ENCODE data around the gene DISC1.
A peak's percentile ranks its signal among the peaks of the same experiment; 100 is the strongest.
"Not testable (repeated sequence)": the region's sequence is repeated elsewhere in the genome, so short reads cannot be mapped to it uniquely, and the experiment has no call there.

Gene DISC1

GRCh38 chr1:231779081-231779480, 152.5 kb downstream of the DISC1 start:
- no peak for DNase-seq

DNA sequence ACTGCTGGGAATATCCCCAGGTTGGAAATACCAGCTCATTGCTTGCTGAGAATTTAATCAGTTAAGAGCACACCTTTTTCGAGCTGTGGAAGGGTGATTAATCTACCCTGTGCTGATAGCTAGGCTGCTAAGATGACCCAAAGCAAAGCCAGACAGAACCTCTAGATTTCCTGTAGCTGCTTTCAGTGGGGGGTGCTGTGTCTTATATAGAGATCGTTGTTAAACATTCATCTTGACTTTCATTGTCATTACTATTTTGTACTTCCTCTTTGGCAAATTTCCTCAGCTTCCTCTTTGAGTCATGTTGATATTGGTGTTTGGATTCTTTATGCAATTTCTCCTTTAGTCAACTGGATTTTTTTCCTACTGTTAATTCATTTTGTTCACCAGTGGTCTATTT, 155.3 kb downstream of the DISC1 start:
- no peak for DNase-seq

DNA sequence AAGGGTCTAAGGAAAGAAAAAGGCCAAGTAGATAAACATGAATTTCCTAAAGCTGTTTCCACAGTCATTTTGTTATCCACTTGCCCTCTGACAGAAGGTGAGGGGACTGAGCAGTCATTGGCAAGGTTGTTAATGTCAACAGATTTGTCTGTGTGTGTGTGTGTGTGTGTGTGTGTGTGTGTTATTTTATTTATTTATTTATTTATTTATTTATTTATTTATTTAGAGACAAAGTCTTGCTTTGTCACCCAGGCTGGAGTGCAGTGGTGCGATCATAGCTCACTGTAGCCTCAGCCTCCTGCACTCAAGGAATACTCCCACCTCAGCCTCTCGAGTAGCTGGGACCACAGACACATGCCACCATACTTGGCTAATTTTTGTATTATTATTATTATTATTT, 158.5 kb downstream of the DISC1 start:
- not testable (repeated sequence) for DNase-seq

- DNase-seq: no peak
These were observed 159.5 kb downstream of the DISC1 start for GRCh38 chr1:231786126-231786525.

DNA sequence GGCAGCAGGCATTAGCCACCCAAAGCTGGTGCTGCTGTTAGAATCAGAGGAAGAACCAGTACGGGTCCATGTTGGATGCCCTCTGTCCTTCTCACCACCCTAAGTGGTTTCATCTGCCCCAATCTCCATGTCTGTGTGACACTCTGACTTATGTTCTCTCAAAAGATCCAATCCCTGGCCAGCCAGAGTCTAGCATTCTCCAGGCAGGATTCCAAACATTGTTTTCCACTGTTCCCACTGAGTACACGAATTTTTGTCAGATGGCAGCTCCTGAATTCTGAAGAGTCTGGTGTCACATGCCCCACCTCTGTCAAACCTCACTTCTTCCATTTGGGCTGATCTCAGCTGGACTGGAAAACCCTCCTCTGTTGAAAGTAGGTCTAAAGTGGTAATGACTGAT, 166.0 kb downstream of the DISC1 start:
- DNase-seq: no peak

DNA sequence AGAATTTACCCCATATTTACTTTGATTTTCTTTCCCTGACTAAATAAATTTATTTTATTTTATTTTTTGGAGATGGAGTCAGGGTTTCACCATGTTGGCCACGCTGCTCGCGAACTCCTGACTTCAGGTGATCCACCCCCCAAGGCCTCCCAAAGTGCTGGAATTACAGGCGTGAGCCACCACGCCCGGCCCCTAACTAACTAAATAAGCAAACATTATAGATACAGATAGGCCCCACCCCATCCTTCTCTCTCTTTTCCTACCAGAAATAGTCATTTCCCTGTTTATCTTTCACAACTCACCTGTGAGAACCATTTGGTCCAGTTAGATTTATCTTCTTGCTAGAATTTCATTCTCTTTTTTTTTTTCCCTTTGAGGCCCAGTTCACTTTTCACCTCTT, 167.3 kb downstream of the DISC1 start:
- DNase-seq: no peak

GRCh38 chr1:231796141-231796540, 169.6 kb downstream of the DISC1 start:
- no peak for DNase-seq

- no peak for DNase-seq
These were observed 172.9 kb downstream of the DISC1 start for GRCh38 chr1:231799363-231799986.

DNA sequence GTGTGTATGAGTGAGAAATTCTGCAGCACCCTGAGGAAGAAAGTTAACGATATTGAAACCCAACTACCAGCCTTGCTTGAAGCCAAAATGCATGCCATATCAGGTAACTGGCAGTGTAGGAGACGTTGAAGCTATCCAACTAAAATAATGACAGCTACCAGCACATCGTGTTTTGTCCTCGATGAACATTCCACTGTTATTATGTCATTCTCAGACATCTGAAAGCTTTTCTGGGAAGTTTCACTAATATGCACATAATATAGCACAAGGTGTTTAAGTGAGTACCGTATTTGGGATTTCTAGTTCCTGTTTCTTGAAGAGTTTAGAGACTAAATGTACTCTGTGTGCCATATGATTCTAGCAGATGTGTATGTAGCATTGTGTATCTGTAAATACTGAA, 173.5 kb downstream of the DISC1 start:
- DNase-seq: no peak

GRCh38 chr1:231801042-231801585, 174.5 kb downstream of the DISC1 start:
- DNase-seq: no peak

- no peak for DNase-seq
These were observed 176.8 kb downstream of the DISC1 start for GRCh38 chr1:231803353-231803752.

DNA sequence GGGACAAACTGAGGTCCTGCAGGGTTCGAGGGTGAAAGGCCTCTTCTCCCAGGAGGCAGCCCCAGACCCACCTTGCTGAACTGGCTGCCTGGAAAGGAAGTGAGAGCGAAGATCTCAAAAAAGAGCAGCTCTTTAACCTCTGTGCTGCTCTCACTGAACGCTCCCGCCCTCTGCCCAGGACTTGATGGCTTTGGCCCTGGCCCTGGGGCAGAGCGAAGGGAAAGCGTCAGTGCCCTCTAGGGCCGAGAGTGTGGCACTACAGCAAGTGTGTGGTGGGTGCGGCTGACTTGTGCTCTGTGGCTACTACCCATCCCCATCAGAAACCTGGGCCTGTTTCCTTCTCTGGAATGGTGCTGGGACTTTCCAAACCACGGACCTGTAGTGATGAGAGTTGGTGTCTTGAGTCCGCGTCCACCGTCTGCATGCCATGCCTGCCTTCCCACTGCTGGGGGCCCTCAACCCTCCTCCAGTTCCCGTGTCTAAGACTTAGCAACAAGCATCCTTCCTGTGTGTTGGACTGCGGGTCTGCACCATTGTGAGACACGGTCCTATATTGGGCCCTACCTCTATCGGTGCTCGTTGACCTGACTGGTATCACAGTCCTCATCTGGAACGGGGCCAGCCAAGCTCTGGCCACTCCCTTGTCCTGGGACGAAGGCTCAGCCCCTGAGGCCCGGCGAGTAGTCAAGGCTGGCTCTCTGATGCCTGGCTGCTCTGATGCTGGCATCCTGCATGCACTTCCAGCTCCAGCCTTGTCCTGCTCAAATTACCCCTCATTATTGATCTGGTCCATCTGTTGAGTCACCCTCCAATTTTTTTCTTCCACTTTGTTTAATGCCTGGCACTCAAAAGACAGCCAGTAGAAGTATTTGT, 180.3 kb downstream of the DISC1 start:
- peak; percentile 62 for DNase-seq

GRCh38 chr1:231807541-231807940, 181.0 kb downstream of the DISC1 start:
- DNase-seq: no peak

DNA sequence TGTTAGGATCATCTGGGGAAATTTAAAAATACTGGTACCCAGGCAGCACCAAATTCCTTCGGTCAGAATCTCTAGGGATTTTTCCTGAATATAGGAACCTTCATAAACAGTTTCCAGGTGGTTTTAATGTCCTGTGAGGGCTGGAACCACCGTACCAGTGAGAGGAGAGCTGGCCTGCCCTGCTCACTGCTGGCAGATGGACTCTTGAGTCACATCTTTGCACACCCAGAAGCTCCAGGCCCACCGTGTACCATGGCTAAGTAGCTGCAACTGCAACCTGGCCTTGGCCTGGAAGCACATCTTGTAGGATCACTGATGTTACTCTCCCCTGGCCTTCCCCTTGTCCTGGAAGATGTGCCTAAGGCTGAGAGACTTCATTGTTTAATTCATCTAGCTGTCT, 181.5 kb downstream of the DISC1 start:
- no peak for DNase-seq

DNA sequence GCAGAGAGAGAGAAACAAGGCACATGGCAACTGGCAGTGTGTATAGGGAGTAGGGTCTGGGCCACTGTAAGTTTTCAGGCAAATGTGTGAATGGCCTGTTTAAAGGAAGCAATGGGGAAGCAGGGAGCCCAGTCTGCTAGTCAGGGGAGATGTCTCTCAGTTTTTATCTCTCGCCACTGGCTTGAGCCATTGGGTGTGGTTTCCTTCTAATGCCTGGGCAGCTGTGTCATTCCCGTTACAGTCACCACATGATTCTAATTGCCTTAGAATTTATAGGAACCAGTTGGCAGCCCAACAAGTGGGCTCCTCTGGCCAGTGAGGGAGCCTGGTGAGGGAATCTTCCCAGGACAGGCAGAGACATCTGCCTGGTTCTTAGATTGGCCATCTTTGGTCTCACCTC, 182.4 kb downstream of the DISC1 start:
- DNase-seq: no peak

DNA sequence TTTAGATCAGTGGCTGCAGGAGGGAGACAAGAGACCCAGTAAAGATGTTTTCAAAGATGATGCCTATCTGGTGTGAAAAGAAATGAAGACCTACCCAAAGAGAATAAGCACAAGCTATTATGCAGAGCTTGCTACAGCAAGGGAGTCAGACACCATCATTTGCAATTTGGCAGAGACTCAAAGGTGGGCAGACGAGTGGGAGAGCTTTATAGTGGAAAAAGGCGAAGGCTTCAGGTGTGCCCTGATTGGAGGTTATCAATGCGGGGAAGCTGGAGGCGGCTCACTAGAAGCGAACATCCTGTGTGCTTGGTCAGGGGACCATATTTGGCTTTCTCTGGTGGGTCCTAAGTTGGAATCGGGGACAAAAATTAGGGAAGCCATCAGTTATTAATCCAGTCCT, 183.8 kb downstream of the DISC1 start:
- DNase-seq: no peak

- no peak for DNase-seq
These were observed 187.4 kb downstream of the DISC1 start for GRCh38 chr1:231814021-231814420.

DNA sequence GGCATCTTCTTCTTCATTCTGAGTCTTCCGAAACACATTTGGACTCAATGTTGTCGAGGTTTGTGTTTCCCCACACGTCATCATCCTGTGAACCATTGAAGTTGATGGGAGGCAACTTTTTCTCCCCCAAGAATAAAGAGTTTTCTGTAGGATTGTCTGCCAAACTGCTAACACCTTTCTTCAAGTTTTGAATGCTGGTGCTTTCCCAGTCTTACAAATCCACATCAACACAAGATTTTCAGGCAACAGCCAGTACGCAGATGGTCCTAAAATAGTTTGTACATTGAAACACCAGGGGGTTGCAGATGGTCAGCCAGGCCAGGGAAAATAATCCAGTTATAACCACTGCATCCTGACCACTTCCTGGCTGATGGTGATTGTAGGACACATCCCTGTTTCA, 187.9 kb downstream of the DISC1 start:
- DNase-seq: no peak

GRCh38 chr1:231817801-231818200, 191.2 kb downstream of the DISC1 start:
- DNase-seq: no peak

DNA sequence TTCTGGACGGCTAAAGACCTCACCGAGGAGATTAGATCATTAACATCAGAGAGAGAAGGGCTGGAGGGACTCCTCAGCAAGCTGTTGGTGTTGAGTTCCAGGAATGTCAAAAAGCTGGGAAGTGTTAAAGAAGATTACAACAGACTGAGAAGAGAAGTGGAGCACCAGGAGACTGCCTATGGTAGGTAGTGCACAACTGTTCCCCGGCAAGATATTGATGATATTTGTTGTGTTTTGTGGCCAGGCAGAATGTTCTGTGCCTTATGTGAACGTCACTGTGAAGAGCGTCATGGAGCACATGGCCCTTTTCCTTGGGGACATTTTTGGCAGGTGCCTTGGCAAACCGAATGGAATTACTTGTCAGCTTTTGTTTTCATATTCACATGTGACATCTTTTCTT, 191.7 kb downstream of the DISC1 start:
- no peak for DNase-seq

GRCh38 chr1:231821281-231821680, 194.7 kb downstream of the DISC1 start:
- DNase-seq: no peak

- DNase-seq: no peak
These were observed 195.5 kb downstream of the DISC1 start for GRCh38 chr1:231822041-231822440.

- DNase-seq: no peak
These were observed 200.0 kb downstream of the DISC1 start for GRCh38 chr1:231826566-231826965.

Measured in stimulated activated CD4-positive, alpha-beta T cell treated with anti-CD3 and anti-CD28 coated beads, Interleukin-15, amount 100 ng/mL, for 24 hours (primary cell).